ENCODE data around the gene FAM171A2. TPM values are rescaled to one million over a fixed set of nuclear protein-coding genes. Genes with fewer than 3 reads are reported as not detected.
A peak's percentile ranks its signal among the peaks of the same experiment; 100 is the strongest.

Gene FAM171A2
- total RNA-seq, 1 donor from 2014 or later: 1.7 TPM

DNA sequence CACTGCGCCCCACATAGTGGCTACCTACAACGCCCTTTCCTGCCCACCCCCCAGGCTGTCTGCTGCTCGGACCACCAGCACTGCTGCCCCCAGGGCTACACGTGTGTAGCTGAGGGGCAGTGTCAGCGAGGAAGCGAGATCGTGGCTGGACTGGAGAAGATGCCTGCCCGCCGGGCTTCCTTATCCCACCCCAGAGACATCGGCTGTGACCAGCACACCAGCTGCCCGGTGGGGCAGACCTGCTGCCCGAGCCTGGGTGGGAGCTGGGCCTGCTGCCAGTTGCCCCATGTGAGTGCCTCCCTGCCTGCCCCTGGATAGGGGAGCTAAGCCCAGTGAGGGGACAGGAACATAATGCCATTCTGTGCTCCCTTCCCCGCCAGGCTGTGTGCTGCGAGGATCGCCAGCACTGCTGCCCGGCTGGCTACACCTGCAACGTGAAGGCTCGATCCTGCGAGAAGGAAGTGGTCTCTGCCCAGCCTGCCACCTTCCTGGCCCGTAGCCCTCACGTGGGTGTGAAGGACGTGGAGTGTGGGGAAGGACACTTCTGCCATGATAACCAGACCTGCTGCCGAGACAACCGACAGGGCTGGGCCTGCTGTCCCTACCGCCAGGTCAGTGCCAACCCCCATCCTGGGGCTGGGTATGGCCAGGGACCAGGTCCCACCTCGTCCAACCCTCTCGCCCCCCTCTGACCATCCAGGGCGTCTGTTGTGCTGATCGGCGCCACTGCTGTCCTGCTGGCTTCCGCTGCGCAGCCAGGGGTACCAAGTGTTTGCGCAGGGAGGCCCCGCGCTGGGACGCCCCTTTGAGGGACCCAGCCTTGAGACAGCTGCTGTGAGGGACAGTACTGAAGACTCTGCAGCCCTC is 11.5 kb downstream of the FAM171A2 start:
- Histone ChIP-seq H3K36me3 (peaks cover 29 to 37% of the 10 kb centered on the region in 2 donors), H3K4me1 (no peaks in the 10 kb centered on the region), H3K4me3 (no peak overlapping the region), H3K9me3 (no peaks in the 10 kb centered on the region), H3K27ac (no peak overlapping the region), H3K27me3 (no peaks in the 10 kb centered on the region)
- no peak for DNase-seq (ENCODE audit: low spot score in 2 of 2)
- TF ChIP-seq, protein P1, sequence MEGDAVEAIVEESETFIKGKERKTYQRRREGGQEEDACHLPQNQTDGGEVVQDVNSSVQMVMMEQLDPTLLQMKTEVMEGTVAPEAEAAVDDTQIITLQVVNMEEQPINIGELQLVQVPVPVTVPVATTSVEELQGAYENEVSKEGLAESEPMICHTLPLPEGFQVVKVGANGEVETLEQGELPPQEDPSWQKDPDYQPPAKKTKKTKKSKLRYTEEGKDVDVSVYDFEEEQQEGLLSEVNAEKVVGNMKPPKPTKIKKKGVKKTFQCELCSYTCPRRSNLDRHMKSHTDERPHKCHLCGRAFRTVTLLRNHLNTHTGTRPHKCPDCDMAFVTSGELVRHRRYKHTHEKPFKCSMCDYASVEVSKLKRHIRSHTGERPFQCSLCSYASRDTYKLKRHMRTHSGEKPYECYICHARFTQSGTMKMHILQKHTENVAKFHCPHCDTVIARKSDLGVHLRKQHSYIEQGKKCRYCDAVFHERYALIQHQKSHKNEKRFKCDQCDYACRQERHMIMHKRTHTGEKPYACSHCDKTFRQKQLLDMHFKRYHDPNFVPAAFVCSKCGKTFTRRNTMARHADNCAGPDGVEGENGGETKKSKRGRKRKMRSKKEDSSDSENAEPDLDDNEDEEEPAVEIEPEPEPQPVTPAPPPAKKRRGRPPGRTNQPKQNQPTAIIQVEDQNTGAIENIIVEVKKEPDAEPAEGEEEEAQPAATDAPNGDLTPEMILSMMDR (IDR thresholded peaks at IDR 0.05): no peak
- intact Hi-C loops (cut with DNase I): no loop called here

DNA sequence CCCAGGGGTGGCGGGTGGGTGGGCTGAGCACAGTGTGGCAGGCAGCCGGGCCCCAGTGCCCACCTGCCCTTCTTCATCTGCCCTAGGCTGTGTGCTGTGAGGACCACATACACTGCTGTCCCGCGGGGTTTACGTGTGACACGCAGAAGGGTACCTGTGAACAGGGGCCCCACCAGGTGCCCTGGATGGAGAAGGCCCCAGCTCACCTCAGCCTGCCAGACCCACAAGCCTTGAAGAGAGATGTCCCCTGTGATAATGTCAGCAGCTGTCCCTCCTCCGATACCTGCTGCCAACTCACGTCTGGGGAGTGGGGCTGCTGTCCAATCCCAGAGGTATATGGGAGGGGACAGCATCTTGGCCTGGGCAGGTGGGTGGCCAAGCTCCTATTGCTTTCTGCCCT is 12.2 kb downstream of the FAM171A2 start:
- no peak overlapping the region for H3K27ac ChIP-seq
- no peaks in the 10 kb centered on the region for H3K27me3 ChIP-seq
- H3K9me3 ChIP-seq: no peaks in the 10 kb centered on the region
- H3K4me3 ChIP-seq: no peak overlapping the region
- no peaks in the 10 kb centered on the region for H3K4me1 ChIP-seq
- TF ChIP-seq, protein P1 (IDR thresholded peaks at IDR 0.05): no peak
- DNase-seq (ENCODE audit: low spot score in 2 of 2): no peak
- intact Hi-C loops (cut with DNase I): no loop called here
- peaks cover 29 to 37% of the 10 kb centered on the region in 2 donors for H3K36me3 ChIP-seq

DNA sequence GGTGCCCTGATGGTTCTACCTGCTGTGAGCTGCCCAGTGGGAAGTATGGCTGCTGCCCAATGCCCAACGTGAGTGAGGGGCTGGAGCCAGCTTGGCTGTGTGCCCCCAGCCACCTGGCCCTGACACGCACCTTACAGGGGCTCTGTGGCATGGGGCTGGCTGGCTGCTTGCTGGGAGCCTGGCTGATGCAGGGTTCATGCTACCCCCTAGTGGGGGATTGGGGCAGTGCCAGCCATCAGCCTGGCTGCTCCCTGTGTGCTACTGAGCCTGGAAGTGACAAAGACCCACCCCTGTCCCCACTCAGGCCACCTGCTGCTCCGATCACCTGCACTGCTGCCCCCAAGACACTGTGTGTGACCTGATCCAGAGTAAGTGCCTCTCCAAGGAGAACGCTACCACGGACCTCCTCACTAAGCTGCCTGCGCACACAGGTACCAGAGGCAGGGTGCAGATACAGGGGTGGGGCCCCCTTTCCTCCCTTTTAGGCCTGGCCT is 12.9 kb downstream of the FAM171A2 start:
- DNase-seq (ENCODE audit: low spot score in 2 of 2): no peak
- TF ChIP-seq, protein P1 (IDR thresholded peaks at IDR 0.05): peak; percentile 34 to 60 (median 49)
- intact Hi-C loops (cut with DNase I): no loop called here

DNA sequence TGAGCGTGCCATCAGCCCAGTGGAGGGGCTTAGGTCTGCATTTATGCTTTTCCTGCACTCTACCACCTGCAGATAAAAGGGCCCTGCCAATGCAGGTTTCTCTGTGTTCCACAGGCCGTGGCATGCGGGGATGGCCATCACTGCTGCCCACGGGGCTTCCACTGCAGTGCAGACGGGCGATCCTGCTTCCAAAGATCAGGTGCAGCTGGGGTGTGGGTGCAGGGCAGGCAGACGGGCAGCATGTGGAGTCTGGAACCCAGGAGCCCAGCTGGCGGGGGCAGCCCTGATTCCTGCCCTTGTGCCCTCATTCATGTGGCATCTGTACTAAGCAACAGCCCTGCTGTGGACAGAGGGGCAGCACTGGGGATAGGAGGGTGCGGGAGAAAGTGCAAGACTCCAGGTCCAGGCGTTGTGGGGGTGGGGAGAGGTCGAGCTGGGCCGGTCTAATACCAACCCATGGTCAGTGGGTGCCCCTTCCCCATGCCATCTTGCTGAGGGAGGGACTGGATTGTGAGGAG is 14.0 kb downstream of the FAM171A2 start:
- peaks cover 0 to 4% of the 10 kb centered on the region in 2 donors for H3K4me1 ChIP-seq
- no peak for DNase-seq (ENCODE audit: low spot score in 2 of 2)
- no peaks in the 10 kb centered on the region for H3K27me3 ChIP-seq
- TF ChIP-seq, protein P1 (IDR thresholded peaks at IDR 0.05): no peak
- H3K36me3 ChIP-seq: peaks cover 29 to 37% of the 10 kb centered on the region in 2 donors
- no peak overlapping the region for H3K4me3 ChIP-seq
- H3K27ac ChIP-seq: no peak overlapping the region
- no peaks in the 10 kb centered on the region for H3K9me3 ChIP-seq
- intact Hi-C loops (cut with DNase I): no loop called here

More for the DNA sequence above, 12.9 kb downstream of the FAM171A2 start:
- Histone ChIP-seq H3K36me3 (peaks cover 29 to 37% of the 10 kb centered on the region in 2 donors), H3K4me3 (no peak overlapping the region), H3K9me3 (no peaks in the 10 kb centered on the region), H3K4me1 (peaks cover 0 to 3% of the 10 kb centered on the region in 2 donors), H3K27ac (no peak overlapping the region), H3K27me3 (no peaks in the 10 kb centered on the region)

DNA sequence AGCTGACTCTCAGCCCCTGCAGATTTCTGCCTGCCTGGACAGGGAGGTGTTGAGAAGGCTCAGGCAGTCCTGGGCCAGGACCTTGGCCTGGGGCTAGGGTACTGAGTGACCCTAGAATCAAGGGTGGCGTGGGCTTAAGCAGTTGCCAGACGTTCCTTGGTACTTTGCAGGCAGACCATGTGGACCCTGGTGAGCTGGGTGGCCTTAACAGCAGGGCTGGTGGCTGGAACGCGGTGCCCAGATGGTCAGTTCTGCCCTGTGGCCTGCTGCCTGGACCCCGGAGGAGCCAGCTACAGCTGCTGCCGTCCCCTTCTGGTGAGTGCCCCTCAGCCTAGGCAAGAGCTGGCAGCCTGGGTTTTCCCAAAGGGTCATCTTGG is 14.7 kb downstream of the FAM171A2 start:
- no peak for DNase-seq (ENCODE audit: low spot score in 2 of 2)
- TF ChIP-seq, protein P1 (IDR thresholded peaks at IDR 0.05): no peak
- Histone ChIP-seq H3K4me1 (peaks cover 6 to 10% of the 10 kb centered on the region in 2 donors), H3K27ac (no peak overlapping the region), H3K9me3 (no peaks in the 10 kb centered on the region), H3K4me3 (no peak overlapping the region), H3K36me3 (peaks cover 29 to 37% of the 10 kb centered on the region in 2 donors), H3K27me3 (no peaks in the 10 kb centered on the region)
- intact Hi-C loops (cut with DNase I): no loop called here
